Activated CD8-positive, alpha-beta T cell treated with anti-CD3 and anti-CD28 coated beads for 36 hours (primary cell): ENCODE results near the gene CNOT4. TPM values are rescaled to one million over a fixed set of nuclear protein-coding genes. Genes with fewer than 3 reads are reported as not detected.
"Not testable (repeated sequence)": the region's sequence is repeated elsewhere in the genome, so short reads cannot be mapped to it uniquely, and the experiment has no call there.

Source experiments
- ATAC-seq: fragments of 200-7000 bp; cut with Tn5 transposase; one replicate; pipeline ENCODE4 v1.10.0; 2021; ENCODE audit warnings: mild to moderate bottlenecking, moderate library complexity
- CTCF ChIA-PET: fragments of 350-600 bp; sonication (Branson Sonifier 250); formaldehyde crosslinking; loops from one replicate; lab custom pipeline; 2021; ENCODE audit warnings: antibody characterized with exemption; lab: Charles Lee
- POLR2A ChIA-PET: fragments of 350-600 bp; sonication (Branson Sonifier 250); formaldehyde crosslinking; loops from one replicate; lab custom pipeline; 2021; ENCODE audit warnings: antibody characterized with exemption; lab: Charles Lee
- DNase-seq: peaks from one replicate; pipeline ENCODE4 v3.0.0-alpha.2; 2020
- H3K27ac Mint-ChIP-seq: one replicate; pipeline ENCODE4 v1.8.0; 2021; ENCODE audit warnings: mild to moderate bottlenecking, mixed read lengths
- H3K27me3 Mint-ChIP-seq: one replicate; pipeline ENCODE4 v1.8.0; 2021; ENCODE audit warnings: mixed read lengths
- H3K36me3 Mint-ChIP-seq: one replicate; pipeline ENCODE4 v1.8.0; 2021; ENCODE audit warnings: low read depth, mixed read lengths
- H3K4me1 Mint-ChIP-seq: one replicate; pipeline ENCODE4 v1.8.0; 2021; ENCODE audit warnings: low read depth, mixed read lengths
- H3K4me3 Mint-ChIP-seq: one replicate; pipeline ENCODE4 v1.8.0; 2021; ENCODE audit warnings: mild to moderate bottlenecking, moderate library complexity, mixed read lengths
- H3K9me3 Mint-ChIP-seq: one replicate; pipeline ENCODE4 v1.8.0; 2021; ENCODE audit warnings: mixed read lengths
- CTCF ChIP-seq: fragments of 200-600 bp; IDR thresholded peaks from one replicate; pipeline ENCODE4 v1.8.0; 2022; ENCODE audit warnings: antibody characterized with exemption, mild to moderate bottlenecking
- intact Hi-C: fragments of 100-400 bp; cut with micrococcal nuclease; formaldehyde crosslinking; loops from one replicate; pipeline ENCODE4 v1.10.0; 2022
- total RNA-seq, 2 experiments: library from RNA; stranded (reverse); gene quantifications; one replicate each; pipeline ENCODE4 v1.2.3, GENCODE V29; 2021

CNOT4 gene
- total RNA-seq, 2 experiments from 2014 or later = 22.0 to 23.6 TPM

GRCh38 chr7:135353832-135354231, 156.1 kb downstream of the CNOT4 start:
- H3K9me3 Mint-ChIP-seq = no peaks in the 10 kb centered on the region
- no peak for TF ChIP-seq CTCF

GRCh38 chr7:135352285-135352684, 157.6 kb downstream of the CNOT4 start:
- H3K4me3 Mint-ChIP-seq = no peak overlapping the region
- no peak overlapping the region for H3K27ac Mint-ChIP-seq
- no peaks in the 10 kb centered on the region for H3K36me3 Mint-ChIP-seq
- ChIA-PET POLR2A (interaction anchor here (0.8 kb wide), 1 partner anchor 48 kb away, joined by 3 read pairs; no protein-coding TSS in a partner anchor), CTCF (interaction anchor here (1.3 to 1.5 kb wide), 2 partner anchors 16 to 72 kb away, joined by 3 to 4 read pairs; no protein-coding TSS in a partner anchor)
- no peaks in the 10 kb centered on the region for H3K9me3 Mint-ChIP-seq
- no peak for TF ChIP-seq CTCF
- ATAC-seq (no peak), DNase-seq (no peak)
- intact Hi-C loops = no loop called here
- H3K4me1 Mint-ChIP-seq = no peaks in the 10 kb centered on the region
- no peaks in the 10 kb centered on the region for H3K27me3 Mint-ChIP-seq

More at GRCh38 chr7:135353832-135354231, 156.1 kb downstream of the CNOT4 start:
- Mint-ChIP-seq H3K4me3 (no peak overlapping the region), H3K4me1 (no peaks in the 10 kb centered on the region), H3K36me3 (no peaks in the 10 kb centered on the region), H3K27ac (no peak overlapping the region), H3K27me3 (no peaks in the 10 kb centered on the region)
- ATAC-seq = no peak
- CTCF ChIA-PET = interaction anchor here (1.5 kb wide), 1 partner anchor 74 kb away, joined by 4 read pairs; no protein-coding TSS in a partner anchor
- intact Hi-C loops = no loop called here
- DNase-seq = no peak
- POLR2A ChIA-PET = no interaction called here

- H3K27me3 Mint-ChIP-seq, H3K4me3 Mint-ChIP-seq, H3K9me3 Mint-ChIP-seq, ATAC-seq, H3K4me1 Mint-ChIP-seq, H3K36me3 Mint-ChIP-seq, CTCF ChIA-PET, intact Hi-C loops, DNase-seq, H3K27ac Mint-ChIP-seq, POLR2A ChIA-PET: not testable (repeated sequence)
Measured at GRCh38 chr7:135351070-135351469, 158.8 kb downstream of the CNOT4 start.

- CTCF ChIA-PET = no interaction called here
- intact Hi-C loops = no loop called here
- no peak for TF ChIP-seq CTCF
Measured at GRCh38 chr7:135349746-135350145, 160.2 kb downstream of the CNOT4 start.

GRCh38 chr7:135348493-135348892, 161.4 kb downstream of the CNOT4 start:
- ATAC-seq (no peak), DNase-seq (no peak)
- no peak for TF ChIP-seq CTCF
- H3K4me3 Mint-ChIP-seq = no peak overlapping the region
- H3K36me3 Mint-ChIP-seq = no peaks in the 10 kb centered on the region
- ChIA-PET POLR2A (no interaction called here), CTCF (interaction anchor here (1.1 kb wide), 1 partner anchor 74 kb away, joined by 3 read pairs; no protein-coding TSS in a partner anchor)
- H3K9me3 Mint-ChIP-seq = no peaks in the 10 kb centered on the region
- no peaks in the 10 kb centered on the region for H3K4me1 Mint-ChIP-seq
- no peaks in the 10 kb centered on the region for H3K27me3 Mint-ChIP-seq
- intact Hi-C loops = no loop called here
- H3K27ac Mint-ChIP-seq = no peak overlapping the region

More at GRCh38 chr7:135349746-135350145, 160.2 kb downstream of the CNOT4 start:
- ATAC-seq (no peak), DNase-seq (no peak)
- Mint-ChIP-seq H3K27me3 (no peaks in the 10 kb centered on the region), H3K4me3 (no peak overlapping the region), H3K27ac (no peak overlapping the region), H3K9me3 (no peaks in the 10 kb centered on the region), H3K4me1 (no peaks in the 10 kb centered on the region), H3K36me3 (no peaks in the 10 kb centered on the region)
- POLR2A ChIA-PET = no interaction called here
